ENCODE results near the gene AVEN.

GRCh38 chr15:33956397-33956796 lies 82.6 kb downstream of the AVEN start:
- TF ChIP-seq CTCF (IDR thresholded peaks at IDR 0.05 in 8 of 11, conservative IDR thresholded peaks at IDR 0.05 in 3 of 11) = no peak
- no peak for TF ChIP-seq POLR2A (IDR thresholded peaks at IDR 0.05)

Data from spleen (tissue), 7 donors.